ENCODE data around the gene ADAMTSL5. TPM values are rescaled to one million over a fixed set of nuclear protein-coding genes. Genes with fewer than 3 reads are reported as not detected.

Gene ADAMTSL5
- total RNA-seq, 5 donors from 2014 or later (not counting 1 experiment from before 2014, with no cell fraction given): 5.7 to 7.9 (median 6.9) TPM

GRCh38 chr19:1511318-1512317 lies 1.2 kb downstream of the ADAMTSL5 start:
- H3K27me3 Mint-ChIP-seq: peaks cover 0 to 4% of the 10 kb centered on the region in 2 donors
- no peaks in the 10 kb centered on the region for H3K9me3 Mint-ChIP-seq
- peak overlapping the region; percentile 68 to 72 (median 68) for H3K4me3 Mint-ChIP-seq
- peaks cover 0 to 49% of the 10 kb centered on the region in 2 experiments for H3K4me1 ChIP-seq (ENCODE audit: control insufficient read depth in 1 of 2, extremely low read depth in 1 of 2, insufficient read depth in 2 of 2, low read length in 2 of 2)
- H3K27me3 ChIP-seq (replicated peaks in 1 of 2; ENCODE audit: control insufficient read depth in 2 of 2, extremely low read depth in 1 of 2, insufficient read depth in 2 of 2, low read length in 1 of 2): peaks cover 0 to 71% of the 10 kb centered on the region in 2 experiments
- peak overlapping the region; percentile 39 to 43 for H3K27ac Mint-ChIP-seq
- H3K4me1 Mint-ChIP-seq: peaks cover 13 to 26% (median 18%) of the 10 kb centered on the region in 3 donors
- DNase-seq: no peak
- no peak for ATAC-seq (replicated peaks in 1 of 4)
- no peak overlapping the region for H3K4me3 ChIP-seq (ENCODE audit: control insufficient read depth in 1 of 2, extremely low read depth in 1 of 2, low read length in 1 of 2)
- H3K36me3 Mint-ChIP-seq: no peaks in the 10 kb centered on the region
- H3K9me3 ChIP-seq: no peaks in the 10 kb centered on the region
- WGBS (ENCODE audit: insufficient coverage): 60% methylated on average over 16 of the region's 22 CpGs
- no peaks in the 10 kb centered on the region for H3K36me3 ChIP-seq (ENCODE audit: control insufficient read depth in 2 of 2, extremely low read depth in 1 of 2, insufficient read depth in 1 of 2, low read length in 1 of 2)
- H3K27ac ChIP-seq (ENCODE audit: low read length): no peak overlapping the region
- ChIA-PET CTCF (no interaction called here), POLR2A (no interaction called here)

- no peaks in the 10 kb centered on the region for H3K9me3 Mint-ChIP-seq
- no peak for DNase-seq
- no peaks in the 10 kb centered on the region for H3K36me3 Mint-ChIP-seq
- Histone ChIP-seq H3K36me3 (ENCODE audit: control insufficient read depth in 2 of 2, extremely low read depth in 1 of 2, insufficient read depth in 1 of 2, low read length in 1 of 2) (no peaks in the 10 kb centered on the region), H3K4me3 (ENCODE audit: control insufficient read depth in 1 of 2, extremely low read depth in 1 of 2, low read length in 1 of 2) (no peak overlapping the region), H3K27ac (ENCODE audit: low read length) (no peak overlapping the region), H3K9me3 (no peaks in the 10 kb centered on the region), H3K27me3 (replicated peaks in 1 of 2; ENCODE audit: control insufficient read depth in 2 of 2, extremely low read depth in 1 of 2, insufficient read depth in 2 of 2, low read length in 1 of 2) (peaks cover 0 to 77% of the 10 kb centered on the region in 2 experiments), H3K4me1 (ENCODE audit: control insufficient read depth in 1 of 2, extremely low read depth in 1 of 2, insufficient read depth in 2 of 2, low read length in 2 of 2) (peaks cover 0 to 50% of the 10 kb centered on the region in 2 experiments)
- H3K27me3 Mint-ChIP-seq: peaks cover 0 to 4% of the 10 kb centered on the region in 2 donors
- WGBS (ENCODE audit: insufficient coverage): 65% methylated on average over 2 of the region's 9 CpGs
- CTCF ChIA-PET: no interaction called here
- peak overlapping the region; percentile 27 to 39 for H3K27ac Mint-ChIP-seq
- H3K4me1 Mint-ChIP-seq: peaks cover 15 to 29% (median 18%) of the 10 kb centered on the region in 3 donors
- POLR2A ChIA-PET: no interaction called here
- ATAC-seq (replicated peaks in 1 of 4): no peak
- peak overlapping the region in 1 of 3 donors; percentile 72 for H3K4me3 Mint-ChIP-seq
Observed at GRCh38 chr19:1510807-1511206, 2.0 kb downstream of the ADAMTSL5 start.

GRCh38 chr19:1510442-1510806 lies 2.4 kb downstream of the ADAMTSL5 start:
- Mint-ChIP-seq H3K27me3 (peaks cover 0 to 4% of the 10 kb centered on the region in 2 donors), H3K36me3 (no peaks in the 10 kb centered on the region), H3K9me3 (no peaks in the 10 kb centered on the region), H3K27ac (no peak overlapping the region), H3K4me1 (peaks cover 15 to 30% (median 18%) of the 10 kb centered on the region in 3 donors), H3K4me3 (peak overlapping the region in 1 of 3 donors; percentile 72)
- no peak for ATAC-seq (replicated peaks in 1 of 4)
- no peaks in the 10 kb centered on the region for H3K9me3 ChIP-seq
- no peak overlapping the region for H3K27ac ChIP-seq (ENCODE audit: low read length)
- H3K4me3 ChIP-seq (ENCODE audit: control insufficient read depth in 1 of 2, extremely low read depth in 1 of 2, low read length in 1 of 2): no peak overlapping the region
- POLR2A ChIA-PET: no interaction called here
- 48% methylated on average over 18 of the region's 25 CpGs for WGBS (ENCODE audit: insufficient coverage)
- peaks cover 0 to 79% of the 10 kb centered on the region in 2 experiments for H3K27me3 ChIP-seq (replicated peaks in 1 of 2; ENCODE audit: control insufficient read depth in 2 of 2, extremely low read depth in 1 of 2, insufficient read depth in 2 of 2, low read length in 1 of 2)
- no peaks in the 10 kb centered on the region for H3K36me3 ChIP-seq (ENCODE audit: control insufficient read depth in 2 of 2, extremely low read depth in 1 of 2, insufficient read depth in 1 of 2, low read length in 1 of 2)
- DNase-seq: no peak
- CTCF ChIA-PET: no interaction called here
- peaks cover 0 to 50% of the 10 kb centered on the region in 2 experiments for H3K4me1 ChIP-seq (ENCODE audit: control insufficient read depth in 1 of 2, extremely low read depth in 1 of 2, insufficient read depth in 2 of 2, low read length in 2 of 2)

GRCh38 chr19:1509602-1510441 lies 3.0 kb downstream of the ADAMTSL5 start:
- peaks cover 15 to 31% (median 18%) of the 10 kb centered on the region in 3 donors for H3K4me1 Mint-ChIP-seq
- POLR2A ChIA-PET: interaction anchor here in 1 of 2 donors (0.6 kb wide), 1 partner anchor 333 kb away, joined by 6 read pairs; no protein-coding TSS in a partner anchor
- Histone ChIP-seq H3K27ac (ENCODE audit: low read length) (no peak overlapping the region), H3K9me3 (no peaks in the 10 kb centered on the region), H3K4me3 (ENCODE audit: control insufficient read depth in 1 of 2, extremely low read depth in 1 of 2, low read length in 1 of 2) (no peak overlapping the region), H3K36me3 (ENCODE audit: control insufficient read depth in 2 of 2, extremely low read depth in 1 of 2, insufficient read depth in 1 of 2, low read length in 1 of 2) (no peaks in the 10 kb centered on the region), H3K4me1 (ENCODE audit: control insufficient read depth in 1 of 2, extremely low read depth in 1 of 2, insufficient read depth in 2 of 2, low read length in 2 of 2) (peaks cover 0 to 50% of the 10 kb centered on the region in 2 experiments), H3K27me3 (replicated peaks in 1 of 2; ENCODE audit: control insufficient read depth in 2 of 2, extremely low read depth in 1 of 2, insufficient read depth in 2 of 2, low read length in 1 of 2) (peaks cover 0 to 78% of the 10 kb centered on the region in 2 experiments)
- ATAC-seq (replicated peaks in 1 of 4): no peak
- H3K27ac Mint-ChIP-seq: peak overlapping the region; percentile 11 to 31
- no peaks in the 10 kb centered on the region for H3K9me3 Mint-ChIP-seq
- no peaks in the 10 kb centered on the region for H3K36me3 Mint-ChIP-seq
- CTCF ChIA-PET: no interaction called here
- no peak for DNase-seq
- 67% methylated on average over 6 of the region's 11 CpGs for WGBS (ENCODE audit: insufficient coverage)
- peak overlapping the region in 1 of 3 donors; percentile 24 for H3K4me3 Mint-ChIP-seq
- H3K27me3 Mint-ChIP-seq: peaks cover 0 to 4% of the 10 kb centered on the region in 2 donors

GRCh38 chr19:1508507-1508856 lies 4.3 kb downstream of the ADAMTSL5 start:
- ATAC-seq (replicated peaks in 1 of 4): peak in 1 of 4 experiments; percentile 0
- ChIA-PET POLR2A (no interaction called here), CTCF (interaction anchor here in 1 of 2 donors (0.7 kb wide), 1 partner anchor 17 kb away, joined by 3 read pairs; the partner anchor contains the start of gene REEP6)
- H3K27ac ChIP-seq (ENCODE audit: low read length): no peak overlapping the region
- DNase-seq: no peak
- H3K9me3 Mint-ChIP-seq: no peaks in the 10 kb centered on the region
- peaks cover 17 to 31% (median 18%) of the 10 kb centered on the region in 3 donors for H3K4me1 Mint-ChIP-seq
- H3K27ac Mint-ChIP-seq: peak overlapping the region in 1 of 2 donors; percentile 58
- H3K4me3 Mint-ChIP-seq: peak overlapping the region in 2 of 3 donors; percentile 32 to 81
- H3K27me3 ChIP-seq (replicated peaks in 1 of 2; ENCODE audit: control insufficient read depth in 2 of 2, extremely low read depth in 1 of 2, insufficient read depth in 2 of 2, low read length in 1 of 2): peaks cover 0 to 75% of the 10 kb centered on the region in 2 experiments
- 32% methylated on average over 8 of the region's 12 CpGs for WGBS (ENCODE audit: insufficient coverage)
- no peaks in the 10 kb centered on the region for H3K36me3 Mint-ChIP-seq
- peaks cover 0 to 4% of the 10 kb centered on the region in 2 donors for H3K27me3 Mint-ChIP-seq
- H3K9me3 ChIP-seq: no peaks in the 10 kb centered on the region
- H3K4me3 ChIP-seq (ENCODE audit: control insufficient read depth in 1 of 2, extremely low read depth in 1 of 2, low read length in 1 of 2): no peak overlapping the region
- H3K4me1 ChIP-seq (ENCODE audit: control insufficient read depth in 1 of 2, extremely low read depth in 1 of 2, insufficient read depth in 2 of 2, low read length in 2 of 2): peaks cover 0 to 46% of the 10 kb centered on the region in 2 experiments
- no peaks in the 10 kb centered on the region for H3K36me3 ChIP-seq (ENCODE audit: control insufficient read depth in 2 of 2, extremely low read depth in 1 of 2, insufficient read depth in 1 of 2, low read length in 1 of 2)
